ENCODE results near the gene RNF213. TPM values are rescaled to one million over a fixed set of nuclear protein-coding genes. Genes with fewer than 3 reads are reported as not detected.

The RNF213 gene
- total and polyA plus RNA-seq, 2 of the 8 experiments (the other 6 are each of a cell fraction or from before 2014, with no cell fraction given), result 33.8 to 62.8 TPM

DNA sequence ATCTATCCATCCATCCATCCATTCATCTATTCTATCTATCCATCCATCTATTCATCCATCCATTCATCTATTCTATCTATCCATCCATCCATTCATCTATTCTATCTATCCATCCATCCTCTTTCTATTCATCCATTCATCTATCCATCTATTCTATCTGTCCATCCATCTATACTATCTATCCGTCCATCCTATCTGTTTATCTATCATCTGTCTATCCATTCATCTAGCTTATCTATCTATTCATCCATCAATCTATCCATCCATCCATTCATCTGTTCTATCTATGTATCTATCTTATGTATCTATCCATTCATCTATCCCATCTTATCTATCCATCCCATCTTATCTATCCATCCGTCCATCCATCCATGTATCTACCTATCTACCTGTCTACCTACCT is 8.8 kb downstream of the RNF213 start (continued):
- TF ChIP-seq, protein P1, sequence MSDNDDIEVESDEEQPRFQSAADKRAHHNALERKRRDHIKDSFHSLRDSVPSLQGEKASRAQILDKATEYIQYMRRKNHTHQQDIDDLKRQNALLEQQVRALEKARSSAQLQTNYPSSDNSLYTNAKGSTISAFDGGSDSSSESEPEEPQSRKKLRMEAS (IDR thresholded peaks at IDR 0.05), result no peak
- TF ChIP-seq SAP30 (IDR thresholded peaks at IDR 0.05; ENCODE audit: insufficient read depth, insufficient replicate concordance, low read length), result no peak
- TF ChIP-seq, protein P2, sequence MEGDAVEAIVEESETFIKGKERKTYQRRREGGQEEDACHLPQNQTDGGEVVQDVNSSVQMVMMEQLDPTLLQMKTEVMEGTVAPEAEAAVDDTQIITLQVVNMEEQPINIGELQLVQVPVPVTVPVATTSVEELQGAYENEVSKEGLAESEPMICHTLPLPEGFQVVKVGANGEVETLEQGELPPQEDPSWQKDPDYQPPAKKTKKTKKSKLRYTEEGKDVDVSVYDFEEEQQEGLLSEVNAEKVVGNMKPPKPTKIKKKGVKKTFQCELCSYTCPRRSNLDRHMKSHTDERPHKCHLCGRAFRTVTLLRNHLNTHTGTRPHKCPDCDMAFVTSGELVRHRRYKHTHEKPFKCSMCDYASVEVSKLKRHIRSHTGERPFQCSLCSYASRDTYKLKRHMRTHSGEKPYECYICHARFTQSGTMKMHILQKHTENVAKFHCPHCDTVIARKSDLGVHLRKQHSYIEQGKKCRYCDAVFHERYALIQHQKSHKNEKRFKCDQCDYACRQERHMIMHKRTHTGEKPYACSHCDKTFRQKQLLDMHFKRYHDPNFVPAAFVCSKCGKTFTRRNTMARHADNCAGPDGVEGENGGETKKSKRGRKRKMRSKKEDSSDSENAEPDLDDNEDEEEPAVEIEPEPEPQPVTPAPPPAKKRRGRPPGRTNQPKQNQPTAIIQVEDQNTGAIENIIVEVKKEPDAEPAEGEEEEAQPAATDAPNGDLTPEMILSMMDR (IDR thresholded peaks at IDR 0.05; ENCODE audit: control extremely low read depth in 1 of 3, insufficient read depth in 1 of 3, low read depth in 1 of 3, low read length in 3 of 3), result no peak
- TF ChIP-seq CEBPB (IDR thresholded peaks at IDR 0.05; ENCODE audit: low read depth, low read length), result no peak
- no peak for TF ChIP-seq SRF (IDR thresholded peaks at IDR 0.05; ENCODE audit: low read depth, low read length)
- TF ChIP-seq JUND (IDR thresholded peaks at IDR 0.05; ENCODE audit: low read length), result no peak

Data from H1 (cell line).